ENCODE data around the gene EGFL6. TPM values are rescaled to one million over a fixed set of nuclear protein-coding genes. Genes with fewer than 3 reads are reported as not detected.

EGFL6 gene
- total and polyA plus RNA-seq, 5 donors from 2014 or later: 0.11 TPM; not detected in 4

- Mint-ChIP-seq H3K27me3 (peaks cover 4% of the 10 kb centered on the region), H3K36me3 (no peaks in the 10 kb centered on the region)
- ATAC-seq (ENCODE audit: low read depth in 2 of 2): no peak
These were observed 28.5 kb downstream of the EGFL6 start for GRCh38 chrX:13597874-13598273.

GRCh38 chrX:13598877-13599276 lies 29.5 kb downstream of the EGFL6 start:
- Histone ChIP-seq H3K27ac (ENCODE audit: insufficient read depth, low read length, poor library complexity, severe bottlenecking) (no peak overlapping the region), H3K36me3 (ENCODE audit: control insufficient read depth, insufficient read depth, low read length) (no peaks in the 10 kb centered on the region), H3K9me3 (ENCODE audit: control insufficient read depth in 2 of 2, low read length in 2 of 2) (no peaks in the 10 kb centered on the region), H3K4me1 (ENCODE audit: control insufficient read depth, insufficient read depth, low read length, poor library complexity, severe bottlenecking) (no peaks in the 10 kb centered on the region), H3K4me3 (ENCODE audit: low read depth, low read length) (no peak overlapping the region), H3K27me3 (ENCODE audit: control insufficient read depth, insufficient read depth, low read length) (peaks cover 5% of the 10 kb centered on the region)
- ATAC-seq (ENCODE audit: low read depth in 2 of 2) (no peak), DNase-seq (peak in 1 of 3 donors; percentile 2)
- Mint-ChIP-seq H3K4me3 (no peak overlapping the region), H3K27me3 (peaks cover 4% of the 10 kb centered on the region), H3K9me3 (peaks cover 0 to 5% (median 0%) of the 10 kb centered on the region in 7 donors), H3K36me3 (no peaks in the 10 kb centered on the region), H3K4me1 (no peaks in the 10 kb centered on the region), H3K27ac (no peak overlapping the region)

More at GRCh38 chrX:13597874-13598273, 28.5 kb downstream of the EGFL6 start:
- Histone ChIP-seq H3K4me3 (ENCODE audit: low read depth, low read length) (no peak overlapping the region), H3K27me3 (ENCODE audit: control insufficient read depth, insufficient read depth, low read length) (peaks cover 2% of the 10 kb centered on the region), H3K9me3 (ENCODE audit: control insufficient read depth in 2 of 2, low read length in 2 of 2) (no peaks in the 10 kb centered on the region), H3K27ac (ENCODE audit: insufficient read depth, low read length, poor library complexity, severe bottlenecking) (no peak overlapping the region), H3K36me3 (ENCODE audit: control insufficient read depth, insufficient read depth, low read length) (no peaks in the 10 kb centered on the region), H3K4me1 (ENCODE audit: control insufficient read depth, insufficient read depth, low read length, poor library complexity, severe bottlenecking) (no peaks in the 10 kb centered on the region)
- no peak overlapping the region for H3K27ac Mint-ChIP-seq
- H3K4me3 Mint-ChIP-seq: no peak overlapping the region
- H3K4me1 Mint-ChIP-seq: no peaks in the 10 kb centered on the region
- peaks cover 0 to 5% (median 0%) of the 10 kb centered on the region in 7 donors for H3K9me3 Mint-ChIP-seq
- DNase-seq: no peak

GRCh38 chrX:13599491-13599890 lies 30.1 kb downstream of the EGFL6 start:
- Histone ChIP-seq H3K27ac (ENCODE audit: insufficient read depth, low read length, poor library complexity, severe bottlenecking) (no peak overlapping the region), H3K36me3 (ENCODE audit: control insufficient read depth, insufficient read depth, low read length) (no peaks in the 10 kb centered on the region), H3K4me3 (ENCODE audit: low read depth, low read length) (no peak overlapping the region), H3K27me3 (ENCODE audit: control insufficient read depth, insufficient read depth, low read length) (peaks cover 5% of the 10 kb centered on the region), H3K4me1 (ENCODE audit: control insufficient read depth, insufficient read depth, low read length, poor library complexity, severe bottlenecking) (no peaks in the 10 kb centered on the region), H3K9me3 (ENCODE audit: control insufficient read depth in 2 of 2, low read length in 2 of 2) (no peaks in the 10 kb centered on the region)
- H3K27me3 Mint-ChIP-seq: peaks cover 4% of the 10 kb centered on the region
- H3K27ac Mint-ChIP-seq: no peak overlapping the region
- no peak for ATAC-seq (ENCODE audit: low read depth in 2 of 2)
- DNase-seq: no peak
- H3K4me3 Mint-ChIP-seq: no peak overlapping the region
- H3K36me3 Mint-ChIP-seq: no peaks in the 10 kb centered on the region
- peaks cover 0 to 5% (median 0%) of the 10 kb centered on the region in 7 donors for H3K9me3 Mint-ChIP-seq
- H3K4me1 Mint-ChIP-seq: no peaks in the 10 kb centered on the region

- H3K36me3 ChIP-seq (ENCODE audit: control insufficient read depth, insufficient read depth, low read length): no peaks in the 10 kb centered on the region
- H3K9me3 ChIP-seq (ENCODE audit: control insufficient read depth in 2 of 2, low read length in 2 of 2): no peaks in the 10 kb centered on the region
- H3K27ac ChIP-seq (ENCODE audit: insufficient read depth, low read length, poor library complexity, severe bottlenecking): no peak overlapping the region
- no peak for DNase-seq
- Mint-ChIP-seq H3K9me3 (peaks cover 0 to 5% (median 0%) of the 10 kb centered on the region in 7 donors), H3K27me3 (peaks cover 4% of the 10 kb centered on the region), H3K4me3 (no peak overlapping the region), H3K36me3 (no peaks in the 10 kb centered on the region), H3K4me1 (no peaks in the 10 kb centered on the region), H3K27ac (no peak overlapping the region)
- H3K4me3 ChIP-seq (ENCODE audit: low read depth, low read length): no peak overlapping the region
- no peak for ATAC-seq (ENCODE audit: low read depth in 2 of 2)
- H3K27me3 ChIP-seq (ENCODE audit: control insufficient read depth, insufficient read depth, low read length): peaks cover 5% of the 10 kb centered on the region
- no peaks in the 10 kb centered on the region for H3K4me1 ChIP-seq (ENCODE audit: control insufficient read depth, insufficient read depth, low read length, poor library complexity, severe bottlenecking)
These were observed 36.2 kb downstream of the EGFL6 start for GRCh38 chrX:13605611-13606010.

- Mint-ChIP-seq H3K4me1 (no peaks in the 10 kb centered on the region), H3K9me3 (no peaks in the 10 kb centered on the region), H3K4me3 (no peak overlapping the region), H3K36me3 (no peaks in the 10 kb centered on the region), H3K27ac (no peak overlapping the region), H3K27me3 (no peaks in the 10 kb centered on the region)
- no peak overlapping the region for H3K27ac ChIP-seq (ENCODE audit: insufficient read depth, low read length, poor library complexity, severe bottlenecking)
- ATAC-seq (ENCODE audit: low read depth in 2 of 2): no peak
- H3K4me3 ChIP-seq (ENCODE audit: low read depth, low read length): no peak overlapping the region
- H3K36me3 ChIP-seq (ENCODE audit: control insufficient read depth, insufficient read depth, low read length): no peaks in the 10 kb centered on the region
- no peaks in the 10 kb centered on the region for H3K4me1 ChIP-seq (ENCODE audit: control insufficient read depth, insufficient read depth, low read length, poor library complexity, severe bottlenecking)
- H3K27me3 ChIP-seq (ENCODE audit: control insufficient read depth, insufficient read depth, low read length): peaks cover 5% of the 10 kb centered on the region
- H3K9me3 ChIP-seq (ENCODE audit: control insufficient read depth in 2 of 2, low read length in 2 of 2): no peaks in the 10 kb centered on the region
- DNase-seq: no peak
These were observed 38.1 kb downstream of the EGFL6 start for GRCh38 chrX:13607331-13607995.

GRCh38 chrX:13607996-13608365 lies 38.6 kb downstream of the EGFL6 start:
- Mint-ChIP-seq H3K36me3 (no peaks in the 10 kb centered on the region), H3K9me3 (no peaks in the 10 kb centered on the region), H3K27ac (no peak overlapping the region), H3K27me3 (no peaks in the 10 kb centered on the region), H3K4me1 (no peaks in the 10 kb centered on the region), H3K4me3 (no peak overlapping the region)
- ATAC-seq (ENCODE audit: low read depth in 2 of 2) (no peak), DNase-seq (no peak)
- Histone ChIP-seq H3K4me1 (ENCODE audit: control insufficient read depth, insufficient read depth, low read length, poor library complexity, severe bottlenecking) (no peaks in the 10 kb centered on the region), H3K4me3 (ENCODE audit: low read depth, low read length) (no peak overlapping the region), H3K27ac (ENCODE audit: insufficient read depth, low read length, poor library complexity, severe bottlenecking) (no peak overlapping the region), H3K9me3 (ENCODE audit: control insufficient read depth in 2 of 2, low read length in 2 of 2) (no peaks in the 10 kb centered on the region), H3K27me3 (ENCODE audit: control insufficient read depth, insufficient read depth, low read length) (peaks cover 2% of the 10 kb centered on the region), H3K36me3 (ENCODE audit: control insufficient read depth, insufficient read depth, low read length) (no peaks in the 10 kb centered on the region)

GRCh38 chrX:13614154-13614553 lies 44.8 kb downstream of the EGFL6 start:
- no peak for ATAC-seq (ENCODE audit: low read depth in 2 of 2)

GRCh38 chrX:13620207-13620606 lies 50.8 kb downstream of the EGFL6 start:
- Histone ChIP-seq H3K4me1 (ENCODE audit: control insufficient read depth, insufficient read depth, low read length, poor library complexity, severe bottlenecking) (no peaks in the 10 kb centered on the region), H3K4me3 (ENCODE audit: low read depth, low read length) (no peak overlapping the region), H3K9me3 (ENCODE audit: control insufficient read depth in 2 of 2, low read length in 2 of 2) (no peaks in the 10 kb centered on the region), H3K27ac (ENCODE audit: insufficient read depth, low read length, poor library complexity, severe bottlenecking) (no peak overlapping the region), H3K36me3 (ENCODE audit: control insufficient read depth, insufficient read depth, low read length) (no peaks in the 10 kb centered on the region), H3K27me3 (ENCODE audit: control insufficient read depth, insufficient read depth, low read length) (no peaks in the 10 kb centered on the region)
- Mint-ChIP-seq H3K27me3 (peaks cover 16% of the 10 kb centered on the region), H3K4me1 (peaks cover 0 to 3% (median 0%) of the 10 kb centered on the region in 4 donors), H3K4me3 (no peak overlapping the region), H3K36me3 (no peaks in the 10 kb centered on the region), H3K9me3 (peaks cover 0 to 1% (median 0%) of the 10 kb centered on the region in 7 donors), H3K27ac (no peak overlapping the region)
- DNase-seq (no peak), ATAC-seq (ENCODE audit: low read depth in 2 of 2) (no peak)

More at GRCh38 chrX:13614154-13614553, 44.8 kb downstream of the EGFL6 start:
- Mint-ChIP-seq H3K27ac (no peak overlapping the region), H3K27me3 (no peaks in the 10 kb centered on the region), H3K9me3 (no peaks in the 10 kb centered on the region), H3K36me3 (no peaks in the 10 kb centered on the region), H3K4me3 (no peak overlapping the region), H3K4me1 (peaks cover 0 to 5% (median 0%) of the 10 kb centered on the region in 4 donors)
- Histone ChIP-seq H3K9me3 (ENCODE audit: control insufficient read depth in 2 of 2, low read length in 2 of 2) (no peaks in the 10 kb centered on the region), H3K27me3 (ENCODE audit: control insufficient read depth, insufficient read depth, low read length) (no peaks in the 10 kb centered on the region), H3K27ac (ENCODE audit: insufficient read depth, low read length, poor library complexity, severe bottlenecking) (no peak overlapping the region), H3K4me3 (ENCODE audit: low read depth, low read length) (no peak overlapping the region), H3K4me1 (ENCODE audit: control insufficient read depth, insufficient read depth, low read length, poor library complexity, severe bottlenecking) (no peaks in the 10 kb centered on the region), H3K36me3 (ENCODE audit: control insufficient read depth, insufficient read depth, low read length) (no peaks in the 10 kb centered on the region)
- DNase-seq: no peak

Data from CD4-positive, CD25-positive, alpha-beta regulatory T cell (primary cell).